Measurements from ENCODE around the gene CTNNAL1.
A peak's percentile ranks its signal among the peaks of the same experiment; 100 is the strongest.

CTNNAL1 gene

DNA sequence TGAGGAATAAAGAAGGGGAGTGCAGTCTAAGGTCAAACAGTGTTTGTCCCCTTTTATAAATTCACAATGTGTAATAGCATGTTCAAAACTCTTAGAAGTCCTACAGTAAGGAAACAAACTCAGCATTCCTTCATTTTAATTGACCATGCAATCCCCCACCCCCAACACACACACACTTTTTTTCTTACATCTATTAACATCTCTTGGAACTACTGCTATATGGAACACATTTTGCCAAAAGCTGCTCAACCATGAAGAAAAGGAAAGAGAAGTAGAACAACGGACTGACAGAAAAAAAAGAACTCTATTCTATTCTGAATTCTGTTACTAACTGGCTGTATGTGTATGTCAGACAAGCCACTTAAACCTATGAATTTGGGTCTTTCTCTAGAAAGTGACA lies 2.8 kb upstream of the CTNNAL1 start:
- Mint-ChIP-seq H3K36me3 (peaks cover 42% of the 10 kb centered on the region), H3K27ac (no peak overlapping the region), H3K4me3 (no peak overlapping the region), H3K4me1 (peaks cover 24% of the 10 kb centered on the region), H3K9me3 (no peaks in the 10 kb centered on the region)
- no peak for ATAC-seq
- no peak for DNase-seq (ENCODE audit: low spot score in 2 of 2)

GRCh38 chr9:109014608-109015280 lies 1.4 kb upstream of the CTNNAL1 start:
- Mint-ChIP-seq H3K4me3 (no peak overlapping the region), H3K9me3 (no peaks in the 10 kb centered on the region), H3K4me1 (peaks cover 32% of the 10 kb centered on the region), H3K27ac (no peak overlapping the region), H3K36me3 (peaks cover 29% of the 10 kb centered on the region)
- DNase-seq (ENCODE audit: low spot score in 2 of 2) (no peak), ATAC-seq (no peak)

DNA sequence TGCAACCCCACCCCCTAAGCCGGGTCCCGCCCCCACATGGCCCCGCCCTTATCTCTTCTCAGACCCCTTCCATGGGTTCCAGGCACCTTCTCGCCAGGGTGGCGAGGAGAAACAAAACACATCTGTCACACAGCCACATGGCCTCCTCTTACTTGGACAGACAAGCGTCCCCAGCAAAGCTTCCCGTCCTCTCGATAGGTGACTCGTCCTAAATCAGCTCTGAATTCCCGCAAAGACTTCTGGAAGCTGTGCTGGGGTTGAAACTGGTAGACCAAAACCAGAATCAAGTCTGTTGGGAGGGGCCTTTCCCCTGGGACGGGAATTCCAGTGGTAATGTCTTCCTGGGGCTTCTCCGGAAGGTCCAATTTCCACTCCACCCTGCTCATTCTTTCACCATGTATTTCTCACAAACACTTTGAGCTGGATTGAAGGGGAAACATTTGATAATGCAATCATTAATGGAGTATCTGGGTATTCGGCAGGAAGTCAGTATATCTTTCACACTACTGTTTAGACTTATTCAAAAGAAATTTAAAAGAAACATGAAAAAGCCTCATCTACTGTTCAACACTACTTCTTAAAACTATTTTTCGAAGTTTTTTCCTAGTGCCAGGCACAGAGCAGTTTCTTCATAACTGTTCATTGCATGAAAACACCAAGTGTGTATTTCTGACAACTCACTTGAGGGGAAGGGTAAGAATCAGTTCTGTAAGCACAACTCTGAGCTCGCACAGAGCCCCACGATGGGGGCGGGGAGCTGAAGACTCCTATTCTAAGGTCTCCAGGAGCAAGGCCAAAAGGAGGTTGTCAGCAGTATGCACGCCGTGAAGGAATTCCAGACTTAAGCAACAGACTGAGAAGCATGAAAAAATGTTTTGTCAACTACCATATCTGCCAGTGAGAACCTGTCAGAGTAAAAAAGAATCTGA lies 644 bp upstream of the CTNNAL1 start:
- Mint-ChIP-seq H3K27ac (peak overlapping the region; percentile 61), H3K4me3 (peak overlapping the region; percentile 94), H3K9me3 (no peaks in the 10 kb centered on the region), H3K36me3 (peaks cover 23% of the 10 kb centered on the region), H3K4me1 (peaks cover 32% of the 10 kb centered on the region)
- DNase-seq (ENCODE audit: low spot score in 2 of 2) = no peak
- no peak for ATAC-seq

- Mint-ChIP-seq H3K4me3 (peak overlapping the region; percentile 94), H3K9me3 (no peaks in the 10 kb centered on the region), H3K27ac (peak overlapping the region; percentile 95), H3K4me1 (peaks cover 32% of the 10 kb centered on the region), H3K36me3 (peaks cover 18% of the 10 kb centered on the region)
- DNase-seq (ENCODE audit: low spot score in 2 of 2) = peak; percentile 33 to 74
- ATAC-seq = peak; percentile 57
Observed at GRCh38 chr9:109012009-109012875, 1.1 kb downstream of the CTNNAL1 start.

DNA sequence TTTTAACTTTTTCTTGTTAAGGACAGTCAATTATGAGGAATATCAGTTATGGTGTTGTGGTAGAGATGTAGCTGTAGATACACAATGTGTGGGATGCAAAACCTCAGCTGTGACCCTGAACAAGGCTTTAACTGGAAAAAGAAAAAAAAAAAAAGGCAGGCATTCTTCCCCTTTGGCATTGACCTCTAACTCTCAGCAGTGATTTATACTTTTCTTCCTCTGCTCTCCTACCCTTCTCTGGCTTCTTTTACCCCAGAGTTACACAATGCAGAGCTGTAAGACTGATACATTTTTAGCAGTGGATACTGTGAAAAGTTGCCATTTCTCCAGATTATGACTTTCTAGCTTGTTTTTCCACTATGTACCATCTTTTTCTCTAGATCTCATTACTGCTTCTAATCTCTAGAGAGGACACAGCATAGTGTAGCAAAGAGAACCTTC lies 2.0 kb downstream of the CTNNAL1 start:
- peaks cover 32% of the 10 kb centered on the region for H3K4me1 Mint-ChIP-seq
- peaks cover 18% of the 10 kb centered on the region for H3K36me3 Mint-ChIP-seq
- H3K4me3 Mint-ChIP-seq = peak overlapping the region; percentile 94
- peak overlapping the region; percentile 95 for H3K27ac Mint-ChIP-seq
- ATAC-seq (no peak), DNase-seq (ENCODE audit: low spot score in 2 of 2) (no peak)
- H3K9me3 Mint-ChIP-seq = no peaks in the 10 kb centered on the region

- H3K27ac Mint-ChIP-seq = peak overlapping the region; percentile 95
- DNase-seq (ENCODE audit: low spot score in 2 of 2) (peak; percentile 12 to 70), ATAC-seq (peak; percentile 72)
- peak overlapping the region; percentile 94 for H3K4me3 Mint-ChIP-seq
- H3K36me3 Mint-ChIP-seq = peaks cover 18% of the 10 kb centered on the region
- H3K9me3 Mint-ChIP-seq = no peaks in the 10 kb centered on the region
- peaks cover 32% of the 10 kb centered on the region for H3K4me1 Mint-ChIP-seq
Observed at GRCh38 chr9:109010746-109011145, 2.6 kb downstream of the CTNNAL1 start.

DNA sequence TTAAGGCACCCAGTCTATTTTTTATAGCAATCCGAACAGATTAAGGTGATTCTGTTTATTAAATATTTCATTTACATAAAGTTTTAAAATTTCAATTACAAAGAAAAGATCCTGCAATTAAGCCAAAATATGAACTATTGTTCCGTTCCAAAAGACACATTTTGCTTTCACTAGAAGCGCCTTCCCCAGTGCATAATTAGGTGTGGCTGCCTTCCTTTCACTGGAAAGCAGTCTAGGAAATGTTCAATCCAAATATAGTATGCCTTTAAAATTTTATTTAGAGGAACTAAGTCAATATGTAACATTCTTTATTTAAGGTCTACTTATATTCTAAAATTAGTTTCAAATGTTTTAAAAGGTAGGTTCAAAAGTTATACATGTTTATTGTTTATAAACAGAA lies 7.6 kb downstream of the CTNNAL1 start:
- DNase-seq (ENCODE audit: low spot score in 2 of 2) = no peak
- no peak for ATAC-seq
- Mint-ChIP-seq H3K9me3 (peaks cover 6% of the 10 kb centered on the region), H3K4me1 (peaks cover 3% of the 10 kb centered on the region), H3K27ac (no peak overlapping the region), H3K36me3 (no peaks in the 10 kb centered on the region), H3K4me3 (no peak overlapping the region)

DNA sequence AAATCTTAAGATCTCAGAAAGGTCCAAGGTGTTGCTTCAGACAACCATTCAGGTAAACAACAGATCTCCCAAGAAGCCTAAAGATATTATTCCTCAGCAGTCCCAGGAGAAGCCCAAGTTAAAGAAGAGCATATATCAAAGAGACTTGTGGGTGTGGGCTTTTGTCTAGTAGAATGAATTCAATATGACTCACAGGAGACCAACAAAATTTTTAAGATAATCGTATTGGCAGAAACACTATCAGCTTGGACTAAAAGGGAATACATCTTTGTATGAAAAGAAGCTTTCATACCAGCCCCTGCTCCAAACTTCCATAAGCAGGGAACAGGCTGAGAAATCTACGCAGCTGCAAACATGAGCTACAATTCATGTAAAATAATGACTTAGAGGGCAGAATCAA lies 10.2 kb downstream of the CTNNAL1 start:
- ATAC-seq = no peak

GRCh38 chr9:109002141-109002540 lies 11.2 kb downstream of the CTNNAL1 start:
- DNase-seq (ENCODE audit: low spot score in 2 of 2) = no peak
- no peak for ATAC-seq
- no peaks in the 10 kb centered on the region for H3K4me1 Mint-ChIP-seq
- no peak overlapping the region for H3K4me3 Mint-ChIP-seq
- H3K27ac Mint-ChIP-seq = no peak overlapping the region
- H3K9me3 Mint-ChIP-seq = peaks cover 6% of the 10 kb centered on the region
- no peaks in the 10 kb centered on the region for H3K36me3 Mint-ChIP-seq

More for the DNA sequence above, 10.2 kb downstream of the CTNNAL1 start:
- Mint-ChIP-seq H3K9me3 (peaks cover 6% of the 10 kb centered on the region), H3K4me1 (no peaks in the 10 kb centered on the region), H3K4me3 (no peak overlapping the region), H3K36me3 (no peaks in the 10 kb centered on the region), H3K27ac (no peak overlapping the region)
- DNase-seq (ENCODE audit: low spot score in 2 of 2) = no peak

- Mint-ChIP-seq H3K4me1 (no peaks in the 10 kb centered on the region), H3K9me3 (peaks cover 6% of the 10 kb centered on the region), H3K4me3 (no peak overlapping the region), H3K36me3 (no peaks in the 10 kb centered on the region), H3K27ac (no peak overlapping the region)
- ATAC-seq (peak; percentile 43), DNase-seq (ENCODE audit: low spot score in 2 of 2) (no peak)
Observed at GRCh38 chr9:109001275-109001676, 12.0 kb downstream of the CTNNAL1 start.

- no peaks in the 10 kb centered on the region for H3K9me3 Mint-ChIP-seq
- no peak overlapping the region for H3K4me3 Mint-ChIP-seq
- no peaks in the 10 kb centered on the region for H3K4me1 Mint-ChIP-seq
- no peak for DNase-seq (ENCODE audit: low spot score in 2 of 2)
- no peaks in the 10 kb centered on the region for H3K36me3 Mint-ChIP-seq
- no peak overlapping the region for H3K27ac Mint-ChIP-seq
- no peak for ATAC-seq
Observed at GRCh38 chr9:108997112-108997511, 16.2 kb downstream of the CTNNAL1 start.

GRCh38 chr9:108996643-108997042 lies 16.7 kb downstream of the CTNNAL1 start:
- Mint-ChIP-seq H3K9me3 (no peaks in the 10 kb centered on the region), H3K36me3 (no peaks in the 10 kb centered on the region), H3K4me3 (no peak overlapping the region), H3K4me1 (no peaks in the 10 kb centered on the region), H3K27ac (no peak overlapping the region)
- DNase-seq (ENCODE audit: low spot score in 2 of 2) = no peak
- no peak for ATAC-seq

DNA sequence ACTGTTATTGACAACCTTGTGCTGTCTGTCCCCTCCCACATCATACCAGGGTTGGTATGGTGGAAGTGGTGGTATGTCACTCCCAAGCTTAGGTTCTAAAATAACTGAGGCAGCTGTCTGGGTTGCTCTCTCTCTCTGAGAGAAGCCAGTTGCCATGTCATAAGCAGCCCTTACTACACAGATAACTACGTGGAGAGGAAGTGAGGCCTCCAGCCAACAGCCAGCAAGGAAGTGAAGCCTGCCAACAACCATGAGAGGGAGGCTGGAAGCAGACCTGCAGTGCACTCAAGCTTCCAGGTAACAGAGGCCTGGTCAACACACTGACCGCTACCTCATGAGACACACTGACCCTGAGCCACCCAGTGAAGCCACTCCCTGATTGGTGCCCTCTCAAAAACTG lies 18.6 kb downstream of the CTNNAL1 start:
- no peaks in the 10 kb centered on the region for H3K36me3 Mint-ChIP-seq
- DNase-seq (ENCODE audit: low spot score in 2 of 2) = no peak
- no peaks in the 10 kb centered on the region for H3K4me1 Mint-ChIP-seq
- no peak overlapping the region for H3K4me3 Mint-ChIP-seq
- H3K9me3 Mint-ChIP-seq = no peaks in the 10 kb centered on the region
- no peak overlapping the region for H3K27ac Mint-ChIP-seq
- peak; percentile 58 for ATAC-seq

- Mint-ChIP-seq H3K9me3 (no peaks in the 10 kb centered on the region), H3K4me3 (no peak overlapping the region), H3K27ac (no peak overlapping the region), H3K4me1 (no peaks in the 10 kb centered on the region), H3K36me3 (no peaks in the 10 kb centered on the region)
- no peak for DNase-seq (ENCODE audit: low spot score in 2 of 2)
- no peak for ATAC-seq
Observed at GRCh38 chr9:108991479-108991878, 21.8 kb downstream of the CTNNAL1 start.

DNA sequence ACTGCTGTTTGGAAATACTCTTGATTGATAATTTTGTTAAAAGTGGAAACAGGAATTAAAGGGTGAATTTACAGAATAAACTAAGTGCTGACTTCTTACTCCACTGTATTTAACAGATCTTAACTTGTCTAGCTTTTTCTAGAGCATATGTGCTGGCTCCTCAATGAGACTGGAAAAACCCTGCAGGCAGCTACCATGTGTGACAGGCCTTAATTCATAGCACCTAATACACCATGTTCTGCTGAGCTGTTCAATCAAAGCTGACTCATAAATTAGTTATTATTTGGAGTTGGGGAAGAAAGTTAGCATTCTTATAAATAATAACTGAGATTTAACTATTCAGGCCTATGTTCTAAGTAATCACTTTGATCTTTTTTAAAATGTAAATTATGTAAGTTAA lies 29.4 kb downstream of the CTNNAL1 start:
- Mint-ChIP-seq H3K36me3 (no peaks in the 10 kb centered on the region), H3K27ac (no peak overlapping the region), H3K4me1 (no peaks in the 10 kb centered on the region), H3K4me3 (no peak overlapping the region), H3K9me3 (no peaks in the 10 kb centered on the region)
- no peak for ATAC-seq
- no peak for DNase-seq (ENCODE audit: low spot score in 2 of 2)

Data from stimulated activated effector memory CD8-positive, alpha-beta T cell treated with anti-CD3 and anti-CD28 coated beads, Interleukin-12 subunit alpha, Interleukin-12 subunit beta, amount 100 ng/mL, for 72 hours (primary cell).